ENCODE data around the gene IFT81.
"Not testable (repeated sequence)": the region's sequence is repeated elsewhere in the genome, so short reads cannot be mapped to it uniquely, and the experiment has no call there.

GRCh38 chr12:110211639-110212536 lies 87.7 kb downstream of the IFT81 start:
- TF ChIP-seq, protein P1, sequence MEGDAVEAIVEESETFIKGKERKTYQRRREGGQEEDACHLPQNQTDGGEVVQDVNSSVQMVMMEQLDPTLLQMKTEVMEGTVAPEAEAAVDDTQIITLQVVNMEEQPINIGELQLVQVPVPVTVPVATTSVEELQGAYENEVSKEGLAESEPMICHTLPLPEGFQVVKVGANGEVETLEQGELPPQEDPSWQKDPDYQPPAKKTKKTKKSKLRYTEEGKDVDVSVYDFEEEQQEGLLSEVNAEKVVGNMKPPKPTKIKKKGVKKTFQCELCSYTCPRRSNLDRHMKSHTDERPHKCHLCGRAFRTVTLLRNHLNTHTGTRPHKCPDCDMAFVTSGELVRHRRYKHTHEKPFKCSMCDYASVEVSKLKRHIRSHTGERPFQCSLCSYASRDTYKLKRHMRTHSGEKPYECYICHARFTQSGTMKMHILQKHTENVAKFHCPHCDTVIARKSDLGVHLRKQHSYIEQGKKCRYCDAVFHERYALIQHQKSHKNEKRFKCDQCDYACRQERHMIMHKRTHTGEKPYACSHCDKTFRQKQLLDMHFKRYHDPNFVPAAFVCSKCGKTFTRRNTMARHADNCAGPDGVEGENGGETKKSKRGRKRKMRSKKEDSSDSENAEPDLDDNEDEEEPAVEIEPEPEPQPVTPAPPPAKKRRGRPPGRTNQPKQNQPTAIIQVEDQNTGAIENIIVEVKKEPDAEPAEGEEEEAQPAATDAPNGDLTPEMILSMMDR (IDR thresholded peaks at IDR 0.05), result not testable (repeated sequence)
- not testable (repeated sequence) for TF ChIP-seq EZH2 (IDR thresholded peaks at IDR 0.05; ENCODE audit: borderline replicate concordance, insufficient read depth, low read depth, low read length, poor library complexity, severe bottlenecking)

All from B cell (primary cell).